Activated CD4-positive, alpha-beta T cell treated with anti-CD3 and anti-CD28 coated beads for 24 hours (primary cell): ENCODE data around the gene GUCY1A2.
"Not testable (repeated sequence)": the region's sequence is repeated elsewhere in the genome, so short reads cannot be mapped to it uniquely, and the experiment has no call there.

Experiments used
- DNase-seq, 2 donors: peaks; one replicate each; pipeline ENCODE4 v3.0.0-alpha.2; 2020; ENCODE audit warnings: low read depth in 2 of 2

Gene GUCY1A2, protein sequence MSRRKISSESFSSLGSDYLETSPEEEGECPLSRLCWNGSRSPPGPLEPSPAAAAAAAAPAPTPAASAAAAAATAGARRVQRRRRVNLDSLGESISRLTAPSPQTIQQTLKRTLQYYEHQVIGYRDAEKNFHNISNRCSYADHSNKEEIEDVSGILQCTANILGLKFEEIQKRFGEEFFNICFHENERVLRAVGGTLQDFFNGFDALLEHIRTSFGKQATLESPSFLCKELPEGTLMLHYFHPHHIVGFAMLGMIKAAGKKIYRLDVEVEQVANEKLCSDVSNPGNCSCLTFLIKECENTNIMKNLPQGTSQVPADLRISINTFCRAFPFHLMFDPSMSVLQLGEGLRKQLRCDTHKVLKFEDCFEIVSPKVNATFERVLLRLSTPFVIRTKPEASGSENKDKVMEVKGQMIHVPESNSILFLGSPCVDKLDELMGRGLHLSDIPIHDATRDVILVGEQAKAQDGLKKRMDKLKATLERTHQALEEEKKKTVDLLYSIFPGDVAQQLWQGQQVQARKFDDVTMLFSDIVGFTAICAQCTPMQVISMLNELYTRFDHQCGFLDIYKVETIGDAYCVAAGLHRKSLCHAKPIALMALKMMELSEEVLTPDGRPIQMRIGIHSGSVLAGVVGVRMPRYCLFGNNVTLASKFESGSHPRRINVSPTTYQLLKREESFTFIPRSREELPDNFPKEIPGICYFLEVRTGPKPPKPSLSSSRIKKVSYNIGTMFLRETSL

GRCh38 chr11:107018219-107018901 is at the start of gene GUCY1A2:
Gene GUCY1A2, minus strand, starts transcription at chr11:107018476. Its CDS starts 421 bp downstream, at chr11:107018055.
- DNase-seq, result no peak

GRCh38 chr11:107054391-107054790 is 36.1 kb upstream of the GUCY1A2 start:
- no peak for DNase-seq

GRCh38 chr11:107051332-107051731 is 33.1 kb upstream of the GUCY1A2 start:
- not testable (repeated sequence) for DNase-seq

- DNase-seq, result not testable (repeated sequence)
Measured at GRCh38 chr11:107050899-107051298, 32.6 kb upstream of the GUCY1A2 start.

DNA sequence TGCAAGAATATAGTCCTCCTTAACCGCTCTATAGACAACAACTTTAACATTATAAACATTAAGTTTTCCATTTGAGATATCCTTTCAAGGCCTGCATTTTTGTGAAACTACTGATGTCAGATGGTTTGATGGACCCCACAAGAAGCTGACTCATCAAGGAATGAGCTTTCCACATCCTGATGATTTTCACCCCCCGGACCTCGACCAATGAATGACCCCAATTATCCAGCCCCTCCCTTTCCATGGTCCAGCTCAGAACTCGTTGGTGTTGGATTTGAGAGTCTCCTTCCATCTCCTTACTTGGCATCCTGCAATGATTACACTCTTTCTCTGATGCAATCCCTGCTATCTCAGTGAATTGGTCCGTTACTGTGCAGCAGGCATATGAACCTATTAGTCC is 31.8 kb upstream of the GUCY1A2 start:
- no peak for DNase-seq

- DNase-seq, result no peak
Measured at GRCh38 chr11:107044503-107044902, 26.2 kb upstream of the GUCY1A2 start.

GRCh38 chr11:107043242-107044006 is 25.1 kb upstream of the GUCY1A2 start:
- DNase-seq, result no peak

GRCh38 chr11:107042748-107043147 is 24.5 kb upstream of the GUCY1A2 start:
- no peak for DNase-seq

- no peak for DNase-seq
Measured at GRCh38 chr11:107041088-107041444, 22.8 kb upstream of the GUCY1A2 start.

- no peak for DNase-seq
Measured at GRCh38 chr11:107040433-107041087, 22.3 kb upstream of the GUCY1A2 start.

DNA sequence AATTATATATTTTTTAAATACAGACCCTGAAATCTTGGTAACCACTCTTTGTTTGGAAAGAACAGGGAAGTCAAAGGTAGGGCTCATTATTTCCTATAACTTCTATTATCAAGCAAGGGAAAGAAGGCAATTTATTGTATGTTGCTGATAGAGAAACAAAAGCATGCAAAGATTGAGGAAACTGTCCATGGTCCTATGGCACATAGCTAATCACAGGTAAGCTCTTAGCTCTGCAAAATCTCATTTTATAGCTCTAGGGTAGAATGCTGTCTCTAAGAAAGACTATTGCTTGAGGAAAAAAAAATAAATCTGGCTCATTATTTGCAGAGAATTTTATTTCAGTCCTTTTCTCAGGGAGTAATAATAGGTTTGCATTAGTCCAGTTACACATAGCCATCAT is 7.4 kb upstream of the GUCY1A2 start:
- DNase-seq, result no peak

DNA sequence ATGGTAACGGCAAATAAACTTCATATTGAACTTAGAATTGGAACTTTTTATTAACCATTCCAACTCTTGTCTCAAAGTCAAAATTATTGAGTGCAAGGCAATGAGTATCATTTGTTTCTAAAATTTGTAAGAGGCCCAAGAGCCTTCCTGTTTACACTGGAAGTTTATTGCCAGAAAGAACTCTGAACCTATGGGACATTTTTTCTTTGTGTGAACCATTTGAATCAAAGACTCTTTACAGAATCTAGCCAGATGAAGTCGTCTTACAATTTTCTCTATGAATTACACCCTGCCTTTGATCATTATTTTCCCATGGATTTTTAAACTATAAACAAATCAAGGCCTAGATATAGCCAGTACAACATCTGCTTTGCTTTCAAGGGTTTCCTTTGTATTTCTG is 2.3 kb upstream of the GUCY1A2 start:
- DNase-seq, result no peak

- no peak for DNase-seq
Measured at GRCh38 chr11:107018902-107019493, 722 bp upstream of the GUCY1A2 start.

DNA sequence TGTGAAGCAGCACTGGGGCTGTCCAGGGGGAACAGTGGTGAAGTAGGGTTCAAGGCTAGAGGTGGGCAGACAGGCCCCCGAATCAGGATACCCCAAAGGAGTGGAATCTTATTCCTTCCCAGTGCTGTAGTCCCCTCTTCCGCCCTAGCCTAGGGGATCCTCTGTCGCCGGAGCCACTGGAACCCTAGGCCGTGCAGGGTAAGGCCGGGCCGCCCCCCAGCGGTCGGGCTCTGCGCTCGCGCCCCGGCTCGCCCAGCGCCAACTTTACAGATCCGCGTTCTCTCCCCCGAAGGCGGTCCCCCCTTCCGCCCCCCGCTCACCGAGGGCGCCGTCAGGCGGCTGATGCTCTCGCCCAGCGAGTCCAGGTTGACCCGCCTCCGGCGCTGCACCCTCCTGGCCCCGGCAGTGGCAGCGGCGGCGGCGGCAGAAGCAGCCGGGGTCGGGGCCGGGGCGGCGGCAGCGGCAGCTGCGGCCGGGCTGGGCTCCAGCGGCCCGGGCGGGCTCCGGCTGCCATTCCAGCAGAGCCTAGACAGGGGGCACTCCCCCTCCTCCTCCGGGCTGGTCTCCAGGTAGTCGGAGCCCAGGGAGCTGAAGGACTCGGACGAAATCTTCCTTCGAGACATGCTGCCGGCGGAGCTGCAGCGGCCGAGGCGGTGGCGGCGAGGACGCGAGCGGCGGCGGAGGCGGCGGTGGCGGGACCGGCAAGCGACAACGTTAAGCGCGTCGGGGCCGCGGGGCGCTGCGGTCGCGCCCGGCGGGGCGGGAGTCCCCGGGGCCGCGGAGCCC is 650 bp downstream of the GUCY1A2 start:
- DNase-seq, result peak in 1 of 2 donors; percentile 0

- no peak for DNase-seq
Measured at GRCh38 chr11:107017104-107017432, 1.2 kb downstream of the GUCY1A2 start.

- DNase-seq, result no peak
Measured at GRCh38 chr11:107014871-107015270, 3.4 kb downstream of the GUCY1A2 start.

DNA sequence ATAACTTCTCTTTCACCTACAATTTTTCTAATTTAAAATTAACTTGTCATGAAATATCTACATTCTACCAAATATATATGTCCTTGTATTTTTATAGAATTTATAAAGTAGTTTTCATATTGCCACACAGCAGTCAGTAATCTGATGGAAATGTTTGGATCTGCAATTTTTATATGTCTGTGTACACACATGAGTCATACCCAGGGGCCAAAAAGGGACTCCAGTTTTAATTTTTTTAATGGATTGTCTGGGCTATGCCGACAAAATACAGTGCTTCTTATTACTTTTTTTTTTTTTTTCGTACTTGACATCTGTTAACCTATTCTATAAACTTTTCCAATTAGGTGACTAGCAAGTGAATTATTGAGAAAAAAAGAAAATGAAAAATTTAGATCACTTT is 6.3 kb downstream of the GUCY1A2 start:
- no peak for DNase-seq

DNA sequence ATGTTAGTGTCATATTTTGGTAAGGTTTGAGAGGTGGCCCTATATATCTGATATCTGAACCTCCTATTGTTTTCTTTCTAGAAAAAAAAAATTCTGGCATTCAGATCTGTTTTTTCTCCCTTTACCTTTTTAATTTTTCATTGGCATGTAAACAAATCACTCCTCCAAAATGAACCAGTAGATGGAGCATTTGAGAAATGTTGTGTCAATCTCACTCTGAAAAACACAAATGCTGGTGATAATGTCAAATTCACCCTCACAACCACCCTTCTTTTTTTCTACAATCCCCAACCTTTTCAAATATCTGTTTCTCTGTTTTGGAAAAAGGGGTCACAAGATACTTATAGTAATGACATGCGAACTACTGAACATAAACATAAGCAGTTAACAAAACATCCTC is 9.1 kb downstream of the GUCY1A2 start:
- DNase-seq, result no peak

DNA sequence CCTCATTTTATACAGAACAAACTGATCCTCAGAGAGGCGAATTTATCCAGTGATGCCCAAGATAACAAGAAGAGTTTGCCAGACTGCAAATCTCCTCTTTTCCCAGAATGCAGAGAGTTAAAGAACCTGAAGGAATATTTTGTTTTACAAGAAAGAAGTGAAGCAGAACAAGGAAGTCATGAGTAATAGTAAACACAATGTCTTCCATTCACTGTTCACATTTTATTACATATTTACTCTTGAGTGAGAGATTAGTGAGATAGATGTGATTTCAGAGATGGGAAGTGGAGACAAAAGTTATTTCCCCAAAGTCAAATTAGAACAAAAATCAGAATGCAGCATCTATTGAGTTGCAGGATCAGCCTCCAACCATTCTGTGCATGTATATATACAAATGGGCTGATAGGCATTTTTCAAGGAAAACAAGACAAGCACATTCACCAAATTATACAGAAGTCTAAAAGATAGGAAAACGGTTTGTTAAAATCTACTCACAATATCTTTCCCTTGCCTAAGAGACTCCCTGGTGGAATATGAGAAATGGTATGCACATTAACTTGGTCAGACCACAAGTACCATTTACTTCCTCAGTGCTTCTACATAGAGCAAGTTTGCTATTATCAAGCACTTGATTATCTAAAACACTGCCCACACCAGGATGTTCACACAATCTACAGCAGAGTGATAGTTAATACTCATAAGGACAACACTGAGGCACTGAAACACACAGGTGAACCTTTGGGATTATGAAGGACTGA is 12.0 kb downstream of the GUCY1A2 start:
- DNase-seq, result no peak

- no peak for DNase-seq
Measured at GRCh38 chr11:106999196-106999595, 19.1 kb downstream of the GUCY1A2 start.
